Ovary (tissue), 9 donors: ENCODE measurements around the gene IFI16. TPM values are rescaled to one million over a fixed set of nuclear protein-coding genes. Genes with fewer than 3 reads are reported as not detected.

Experiments
- DNase-seq, 5 donors: peaks; one replicate each; pipeline ENCODE4 v3.0.0-alpha.2; 2019 to 2020
- H3K27ac ChIP-seq, 2 donors: fragments of 200-600 bp; one replicate each; pipeline versions ENCODE4 v1.5.1 to v1.8.0; 2019 to 2022
- H3K27me3 ChIP-seq: fragments of 200-600 bp; one replicate; pipeline ENCODE4 v1.8.0; 2022
- H3K36me3 ChIP-seq: fragments of 200-600 bp; sonication (generic); one replicate; pipeline ENCODE4 v1.5.1; 2019
- H3K4me1 ChIP-seq: one replicate; pipeline ENCODE4 v1.8.1; 2013; ENCODE audit warnings: mild to moderate bottlenecking, moderate library complexity; ENCODE audit not compliant: insufficient read depth
- H3K4me3 ChIP-seq: fragments of 200-600 bp; sonication (generic); one replicate; pipeline ENCODE4 v1.5.1; 2017
- H3K9me3 ChIP-seq, 2 donors: fragments of 200-600 bp in 1 of 2; sonication (generic) in 1 of 2; one replicate each; pipeline versions ENCODE4 v1.5.1 to v1.8.1; 2013 to 2019; ENCODE audit warnings: mild to moderate bottlenecking in 1 of 2, moderate library complexity in 1 of 2
- CTCF ChIP-seq, 3 donors: fragments of 450-650 bp in 2 of 3; fragments of 200-600 bp in 1 of 3; IDR thresholded peaks; one replicate each; pipeline versions ENCODE4 v1.5.1 to v1.8.0; 2016 to 2022; ENCODE audit warnings: antibody characterized with exemption in 3 of 3, mild to moderate bottlenecking in 1 of 3
- EP300 ChIP-seq: sonication (generic); formaldehyde crosslinking; IDR thresholded peaks from one replicate; pipeline ENCODE4 v1.6.1; 2017; ENCODE audit warnings: antibody characterized with exemption
- POLR2A ChIP-seq: fragments of 450-650 bp; IDR thresholded peaks from one replicate; pipeline ENCODE4 v1.6.1; 2017; ENCODE audit warnings: antibody characterized with exemption, mild to moderate bottlenecking, moderate library complexity
- WGBS, 3 donors: extraction: QIAGEN DNeasy Blood & Tissue Kit in 1 of 3; methylation state at CpG; one replicate each; pipeline versions ENCODE4 v1.1.5 to v1.1.7; 2013 to 2017; 5-methylcytosine and 5-hydroxymethylcytosine counted together
- intact Hi-C, 4 donors: fragments of 100-400 bp; cut with DNase I; formaldehyde crosslinking; loops; one replicate each; pipeline versions ENCODE4 v1.11.0 to v1.15.1; 2022 to 2023
- polyA plus RNA-seq, 2 donors: library from polyadenylated mRNA; stranded (reverse); fragments of 200-250 nt in 1 of 2; fragments of 350-450 nt in 1 of 2; fragmentation: Illumina TruSeq in 1 of 2; extraction: RNeasy Lipid Tissue Mini Kit (QIAGEN cat#74804) in 1 of 2; gene quantifications; one replicate each; pipeline ENCODE4 v1.2.3, GENCODE V29; 2013 to 2014
- total RNA-seq, 7 donors: library from RNA; depleted of rRNA in 2 of 7; stranded (reverse); fragments of >200 nt in 2 of 7; fragmentation: NEBNext Ultra II Directional in 3 of 7; extraction: Animal tissue kit (Norgen Biotek cat#: 25700) in 3 of 7; gene quantifications; one replicate each; pipeline versions ENCODE4 v1.1.0 to v1.2.4, GENCODE V29; 2016 to 2023
- donor health status: DM: no; HTN: no; CAD: no; lungs with moderate emphysema.
- donor health status: DM: no; HTN: no; CAD: no.
- donor health status: Bipolar disorder and iron deficiency.
- donor health status: DM: yes; HTN: yes; CAD: no.
- donor health status: DM: no; HTN: no; CAD: no.
- donor health status: DM: yes; HTN: yes; CAD: no.

The IFI16 gene
- total and polyA plus RNA-seq, 9 donors = 73.1 to 184 (median 95.4) TPM

- peak; percentile 24 to 74 (median 50) for TF ChIP-seq CTCF (IDR thresholded peaks at IDR 0.05)
- no peak for TF ChIP-seq EP300
- no peak for DNase-seq
Observed at GRCh38 chr1:159071970-159072582, 62.4 kb downstream of the IFI16 start.

DNA sequence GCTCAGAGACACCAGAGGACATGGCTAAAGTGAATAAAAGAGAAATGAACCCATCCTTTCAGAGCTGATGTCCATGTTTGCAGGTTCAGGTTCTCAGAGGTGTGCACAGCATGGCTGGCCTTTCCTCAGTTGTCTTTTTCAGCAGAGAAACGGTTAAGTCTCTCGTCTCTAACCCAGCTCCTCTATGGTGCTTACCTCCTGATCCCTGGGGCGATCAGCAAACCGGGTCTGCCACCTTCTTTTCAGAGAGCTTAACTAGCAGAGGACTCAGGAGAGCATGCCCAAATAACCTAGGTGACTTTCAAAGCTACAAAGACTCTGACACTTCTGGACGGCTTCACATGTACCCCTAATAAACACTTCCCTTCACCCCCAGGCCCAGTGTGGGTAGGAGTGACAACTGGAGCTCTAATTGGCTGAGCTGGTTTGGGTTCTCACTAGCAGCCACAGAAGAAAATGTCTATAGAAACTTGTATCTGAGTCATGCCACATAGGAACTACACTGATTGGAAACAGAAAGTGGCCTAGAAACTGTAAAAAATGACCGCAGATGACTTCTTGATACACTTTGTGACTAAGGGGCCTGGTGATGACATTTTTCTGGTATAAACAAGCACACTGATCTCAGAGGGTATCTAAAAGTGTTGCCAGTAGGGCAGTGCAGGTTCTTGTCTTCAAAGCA, 66.9 kb downstream of the IFI16 start, which contains the start of gene AIM2:
Gene AIM2, minus strand, starts transcription at position 329 of the 682 bp plus-strand sequence. CDS start 3,267 bp downstream, outside the sequence.
- H3K9me3 ChIP-seq = no peaks in the 10 kb centered on the region
- TF ChIP-seq POLR2A (no peak), CTCF (IDR thresholded peaks at IDR 0.05) (no peak), EP300 (no peak)
- H3K4me1 ChIP-seq = no peaks in the 10 kb centered on the region
- 64 to 77% (median 74%) methylated on average over 6 of the region's 6 CpGs for WGBS, 3 donors
- no peak within 1 kb of the TSS for H3K27ac ChIP-seq
- no peak within 1 kb of the TSS for H3K4me3 ChIP-seq
- intact Hi-C loops = loop anchor here in 1 of 4 donors (10.0 kb wide), 1 partner anchor 872 kb away; no protein-coding TSS in a partner anchor
- no peak for DNase-seq
- H3K36me3 ChIP-seq = no peaks in the 10 kb centered on the region
- no peaks in the 10 kb centered on the region for H3K27me3 ChIP-seq

More at GRCh38 chr1:159071970-159072582, 62.4 kb downstream of the IFI16 start:
- H3K27me3 ChIP-seq = no peaks in the 10 kb centered on the region
- no peak overlapping the region for H3K4me3 ChIP-seq
- H3K9me3 ChIP-seq = no peaks in the 10 kb centered on the region
- H3K36me3 ChIP-seq = no peaks in the 10 kb centered on the region
- intact Hi-C loops = loop anchor here in 2 of 4 donors (5.0 to 10.0 kb wide), 2 partner anchors 865 to 867 kb away; no protein-coding TSS in a partner anchor
- no peaks in the 10 kb centered on the region for H3K4me1 ChIP-seq
- no peak overlapping the region for H3K27ac ChIP-seq

GRCh38 chr1:159077120-159077961, 67.6 kb downstream of the IFI16 start:
- no peak for DNase-seq
- H3K27ac ChIP-seq = no peak overlapping the region
- H3K4me3 ChIP-seq = no peak overlapping the region
- no peaks in the 10 kb centered on the region for H3K9me3 ChIP-seq
- no peaks in the 10 kb centered on the region for H3K36me3 ChIP-seq
- WGBS, 3 donors = 82 to 86% (median 83%) methylated on average over 12 of the region's 12 CpGs
- intact Hi-C loops = loop anchor here in 1 of 4 donors (10.0 kb wide), 1 partner anchor 873 kb away; no protein-coding TSS in a partner anchor
- H3K27me3 ChIP-seq = no peaks in the 10 kb centered on the region
- TF ChIP-seq EP300 (no peak), CTCF (IDR thresholded peaks at IDR 0.05) (no peak), POLR2A (no peak)
- H3K4me1 ChIP-seq = no peaks in the 10 kb centered on the region

DNA sequence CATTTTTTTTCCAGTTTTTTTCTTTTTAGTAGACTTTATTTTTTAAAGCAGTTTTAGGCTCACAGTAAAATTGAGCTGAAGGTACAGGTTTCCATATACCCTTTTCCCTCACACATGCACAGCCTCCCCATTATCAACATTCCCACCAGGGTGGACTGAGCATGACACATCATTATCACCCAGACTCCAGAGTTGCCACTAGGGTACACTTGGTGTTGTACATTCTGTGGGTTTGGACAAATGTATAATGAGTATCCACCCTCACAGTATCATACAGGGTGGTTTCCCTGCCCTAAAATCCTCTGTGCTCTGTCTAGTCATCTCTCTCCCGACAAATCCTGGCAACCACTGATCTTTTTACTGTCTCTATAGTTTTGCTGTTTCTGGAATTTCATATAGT, 69.8 kb downstream of the IFI16 start:
- 70 to 80% (median 71%) methylated on average over 1 of the region's 1 CpG for WGBS, 3 donors
- Histone ChIP-seq H3K4me1 (no peaks in the 10 kb centered on the region), H3K36me3 (no peaks in the 10 kb centered on the region), H3K27ac (no peak overlapping the region), H3K4me3 (no peak overlapping the region), H3K9me3 (no peaks in the 10 kb centered on the region), H3K27me3 (no peaks in the 10 kb centered on the region)
- TF ChIP-seq CTCF (IDR thresholded peaks at IDR 0.05) (no peak), EP300 (no peak), POLR2A (no peak)
- intact Hi-C loops = loop anchor here in 1 of 4 donors (10.0 kb wide), 1 partner anchor 875 kb away; no protein-coding TSS in a partner anchor
- DNase-seq = no peak
